Uterus (tissue), 2 donors: ENCODE results near the gene FOXN3.

Experiments
- CTCF ChIP-seq, 4 experiments: fragments of 200-600 bp in 2 of 4; fragments of 450-650 bp in 2 of 4; sonication (generic) in 2 of 4; IDR thresholded peaks; one replicate each; pipeline ENCODE4 v1.5.1; 2016 to 2019; ENCODE audit warnings: antibody characterized with exemption in 4 of 4, mild to moderate bottlenecking in 2 of 4, moderate library complexity in 1 of 4
- POLR2A ChIP-seq, 2 donors: fragments of 450-650 bp; IDR thresholded peaks; one replicate each; pipeline ENCODE4 v1.6.1; 2016; ENCODE audit warnings: antibody characterized with exemption in 2 of 2, mild to moderate bottlenecking in 1 of 2, moderate library complexity in 1 of 2

GRCh38 chr14:89289477-89289876, 127.6 kb downstream of the FOXN3 start:
- TF ChIP-seq CTCF (IDR thresholded peaks at IDR 0.05) (no peak), POLR2A (IDR thresholded peaks at IDR 0.05) (no peak)
